AG08395 (cell line): ENCODE data around the gene IGSF3.
"Not testable (repeated sequence)": the region's sequence is repeated elsewhere in the genome, so short reads cannot be mapped to it uniquely, and the experiment has no call there.

Experiments
- DNase-seq: peaks from one replicate; pipeline ENCODE4 v3.0.0; 2012; ENCODE audit warnings: mixed read lengths, low spot score

The IGSF3 gene

GRCh38 chr1:116629441-116629840 lies 38.1 kb downstream of the IGSF3 start:
- not testable (repeated sequence) for DNase-seq

- no peak for DNase-seq
Observed at GRCh38 chr1:116628448-116628847, 39.1 kb downstream of the IGSF3 start.

GRCh38 chr1:116627357-116627756 lies 40.2 kb downstream of the IGSF3 start:
- not testable (repeated sequence) for DNase-seq

GRCh38 chr1:116626915-116627314 lies 40.6 kb downstream of the IGSF3 start:
- not testable (repeated sequence) for DNase-seq

GRCh38 chr1:116625155-116625554 lies 42.4 kb downstream of the IGSF3 start:
- DNase-seq, result not testable (repeated sequence)

GRCh38 chr1:116624040-116624439 lies 43.5 kb downstream of the IGSF3 start:
- no peak for DNase-seq

GRCh38 chr1:116622496-116622895 lies 45.0 kb downstream of the IGSF3 start:
- DNase-seq, result not testable (repeated sequence)

- DNase-seq, result not testable (repeated sequence)
Observed at GRCh38 chr1:116621756-116622155, 45.8 kb downstream of the IGSF3 start.

- DNase-seq, result not testable (repeated sequence)
Observed at GRCh38 chr1:116620392-116620791, 47.1 kb downstream of the IGSF3 start.

GRCh38 chr1:116619106-116619505 lies 48.4 kb downstream of the IGSF3 start:
- not testable (repeated sequence) for DNase-seq

GRCh38 chr1:116617808-116618207 lies 49.7 kb downstream of the IGSF3 start:
- DNase-seq, result not testable (repeated sequence)

- DNase-seq, result not testable (repeated sequence)
Observed at GRCh38 chr1:116613825-116614224, 53.7 kb downstream of the IGSF3 start.

GRCh38 chr1:116609801-116610371 lies 57.6 kb downstream of the IGSF3 start:
- not testable (repeated sequence) for DNase-seq

GRCh38 chr1:116608841-116609240 lies 58.7 kb downstream of the IGSF3 start:
- DNase-seq, result not testable (repeated sequence)

- DNase-seq, result not testable (repeated sequence)
Observed at GRCh38 chr1:116608151-116608550, 59.4 kb downstream of the IGSF3 start.

- not testable (repeated sequence) for DNase-seq
Observed at GRCh38 chr1:116607463-116607862, 60.1 kb downstream of the IGSF3 start.

GRCh38 chr1:116606067-116606466 lies 61.5 kb downstream of the IGSF3 start:
- DNase-seq, result not testable (repeated sequence)

GRCh38 chr1:116605315-116605714 lies 62.2 kb downstream of the IGSF3 start:
- no peak for DNase-seq

- DNase-seq, result not testable (repeated sequence)
Observed at GRCh38 chr1:116604408-116604807, 63.1 kb downstream of the IGSF3 start.

GRCh38 chr1:116603646-116604045 lies 63.9 kb downstream of the IGSF3 start:
- DNase-seq, result not testable (repeated sequence)

- DNase-seq, result not testable (repeated sequence)
Observed at GRCh38 chr1:116599369-116599768, 68.2 kb downstream of the IGSF3 start.

- not testable (repeated sequence) for DNase-seq
Observed at GRCh38 chr1:116598420-116599036, 69.0 kb downstream of the IGSF3 start.

- not testable (repeated sequence) for DNase-seq
Observed at GRCh38 chr1:116597388-116597787, 70.1 kb downstream of the IGSF3 start.
